GM21423 (cell line): ENCODE measurements around the gene TMCC3.
"Not testable (repeated sequence)": the region's sequence is repeated elsewhere in the genome, so short reads cannot be mapped to it uniquely, and the experiment has no call there.

Experiments
- ATAC-seq: cut with Tn5 transposase; IDR thresholded peaks from one replicate; pipeline ENCODE4 v1.9.1; 2021; ENCODE audit warnings: mild to moderate bottlenecking, moderate library complexity; ENCODE audit not compliant: unreplicated experiment

TMCC3 gene, protein sequence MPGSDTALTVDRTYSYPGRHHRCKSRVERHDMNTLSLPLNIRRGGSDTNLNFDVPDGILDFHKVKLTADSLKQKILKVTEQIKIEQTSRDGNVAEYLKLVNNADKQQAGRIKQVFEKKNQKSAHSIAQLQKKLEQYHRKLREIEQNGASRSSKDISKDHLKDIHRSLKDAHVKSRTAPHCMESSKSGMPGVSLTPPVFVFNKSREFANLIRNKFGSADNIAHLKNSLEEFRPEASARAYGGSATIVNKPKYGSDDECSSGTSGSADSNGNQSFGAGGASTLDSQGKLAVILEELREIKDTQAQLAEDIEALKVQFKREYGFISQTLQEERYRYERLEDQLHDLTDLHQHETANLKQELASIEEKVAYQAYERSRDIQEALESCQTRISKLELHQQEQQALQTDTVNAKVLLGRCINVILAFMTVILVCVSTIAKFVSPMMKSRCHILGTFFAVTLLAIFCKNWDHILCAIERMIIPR

DNA sequence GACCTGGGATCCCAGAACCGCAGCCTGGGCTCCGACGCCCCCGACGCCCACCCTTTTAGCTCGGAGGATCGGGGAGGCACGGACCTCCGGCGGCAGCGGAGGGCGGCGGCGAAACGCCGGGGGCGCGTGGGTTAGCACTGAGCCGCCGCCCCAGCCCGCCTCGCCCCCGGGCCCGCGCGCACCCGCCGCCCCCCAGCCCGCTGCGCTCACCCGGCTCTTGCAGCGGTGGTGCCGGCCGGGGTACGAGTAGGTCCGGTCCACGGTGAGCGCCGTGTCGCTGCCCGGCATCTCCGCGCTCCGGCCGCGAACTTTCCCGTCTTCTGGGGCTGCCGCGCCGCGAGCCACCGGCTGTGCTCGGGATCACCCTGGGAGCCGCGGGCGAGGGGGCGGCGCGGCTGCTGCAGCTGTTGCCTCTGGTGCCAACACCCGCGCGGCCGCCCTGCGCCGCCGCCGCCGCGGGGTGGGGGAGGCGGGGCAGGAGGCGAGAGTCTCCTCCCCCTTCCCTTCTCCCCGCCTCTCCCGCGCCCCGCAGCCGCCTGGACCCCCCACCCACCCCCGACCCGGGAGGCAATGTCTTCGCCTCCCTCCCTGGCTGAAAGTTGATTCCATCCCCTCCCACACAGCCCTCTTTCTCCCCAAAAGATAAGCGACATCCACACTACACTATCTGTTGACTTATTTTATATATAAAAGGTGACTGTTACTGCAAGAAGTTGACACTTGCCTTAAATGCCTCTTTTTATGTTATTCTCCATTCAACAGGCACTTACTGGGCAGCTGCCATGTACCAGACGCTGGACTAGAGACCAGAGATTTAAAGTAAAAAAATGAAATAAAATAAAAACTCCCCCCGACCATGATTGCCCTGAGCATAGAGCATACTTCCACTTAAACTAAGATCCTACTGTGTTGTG, at the start of gene TMCC3:
Gene TMCC3 (minus strand): TSS at position 415 of the 914 bp plus-strand sequence. CDS start 127 bp downstream, at position 288.
- ATAC-seq, result peak; percentile 61

DNA sequence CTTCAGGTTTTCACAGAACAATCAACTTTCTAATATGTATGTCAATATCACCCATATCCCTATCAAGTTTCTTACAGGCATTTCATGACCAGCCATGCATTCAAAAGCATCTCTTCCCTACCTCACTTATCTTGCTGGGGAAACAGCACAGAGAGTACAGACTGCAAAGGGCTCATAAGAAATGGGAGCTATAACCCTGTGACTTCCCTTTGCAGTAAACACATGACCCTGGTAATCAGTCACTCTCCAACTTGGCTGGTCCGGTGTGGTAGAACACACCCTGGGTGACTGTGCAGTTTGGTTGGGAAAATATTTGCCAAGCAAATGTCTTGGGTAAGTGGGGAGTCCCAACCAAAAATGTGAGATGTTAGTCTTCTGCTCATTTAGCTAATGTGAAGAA, 49.4 kb upstream of the TMCC3 start:
- peak; percentile 75 for ATAC-seq

DNA sequence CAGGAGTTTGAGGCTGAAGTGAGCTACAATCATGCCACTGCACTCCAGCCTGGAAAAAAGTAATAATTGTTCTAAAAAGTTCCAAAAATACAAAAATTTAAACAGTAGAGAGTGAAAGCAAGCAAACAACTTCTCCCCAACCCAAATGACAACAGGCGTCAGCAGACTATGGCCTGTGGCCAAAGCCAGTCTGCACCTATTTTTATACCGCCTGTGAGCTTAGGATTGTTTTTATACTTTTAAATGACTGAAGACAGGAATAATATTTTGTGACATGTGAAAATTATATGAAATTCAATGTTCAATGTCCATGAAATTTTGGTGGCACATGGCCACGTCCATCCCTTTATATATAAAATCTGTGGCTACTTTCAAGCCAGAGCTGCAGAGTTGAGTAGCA, 48.2 kb upstream of the TMCC3 start:
- no peak for ATAC-seq

DNA sequence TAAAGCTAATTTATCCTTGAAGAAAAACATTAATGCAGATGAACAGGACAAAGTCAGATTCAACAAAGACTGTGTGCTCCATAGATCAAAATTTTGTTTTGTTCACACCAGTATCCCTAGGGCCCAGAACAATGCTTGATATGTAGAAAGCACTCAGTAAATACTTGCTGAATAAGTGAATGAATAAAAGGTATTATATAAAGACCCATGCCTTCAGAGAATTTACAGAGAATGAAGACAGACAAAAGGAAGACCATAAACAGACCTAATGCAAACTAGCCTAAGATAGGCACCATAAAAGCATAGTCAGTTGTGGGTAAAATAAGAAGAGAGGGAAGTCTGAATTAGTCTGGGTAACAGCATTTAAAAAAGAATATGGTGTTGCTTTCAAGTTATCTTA, 47.3 kb upstream of the TMCC3 start:
- no peak for ATAC-seq

DNA sequence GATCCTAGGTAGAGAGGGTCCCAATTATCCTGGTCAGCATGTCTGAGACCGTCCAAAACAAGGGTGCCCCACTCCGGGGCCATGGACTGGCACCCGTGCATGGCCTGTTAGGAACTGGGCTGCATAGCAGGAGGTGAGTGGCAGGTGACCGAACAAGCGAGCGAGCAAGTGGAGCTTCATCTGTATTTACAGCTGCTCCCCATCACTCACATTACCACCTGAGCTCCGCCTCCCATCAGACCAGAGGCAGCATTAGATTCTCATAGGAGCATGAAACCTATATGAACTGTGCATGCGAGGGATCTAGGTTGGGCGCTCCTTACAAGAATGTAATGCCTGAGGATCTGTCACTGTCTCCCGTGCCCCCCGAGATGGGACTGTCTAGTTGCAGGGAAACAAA, 44.4 kb upstream of the TMCC3 start:
- no peak for ATAC-seq

DNA sequence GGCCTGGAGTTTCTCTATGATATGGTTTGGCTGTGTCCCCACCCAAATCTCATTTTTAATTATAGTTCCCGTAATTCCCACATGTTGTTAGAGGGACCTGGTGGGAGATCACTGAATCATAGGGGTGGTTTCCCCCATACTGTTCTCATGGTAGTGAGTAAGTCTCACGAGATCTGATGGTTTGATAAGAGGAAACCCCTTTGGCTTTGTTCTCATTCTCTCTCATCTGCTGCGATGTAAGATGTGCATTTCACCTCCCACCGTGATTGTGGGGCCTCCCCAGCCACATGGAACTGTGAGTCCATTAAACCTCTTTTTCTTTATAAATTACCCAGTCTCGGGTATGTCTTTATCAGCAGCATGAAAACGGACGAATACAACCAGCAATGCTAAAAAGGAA, 42.5 kb upstream of the TMCC3 start:
- not testable (repeated sequence) for ATAC-seq

DNA sequence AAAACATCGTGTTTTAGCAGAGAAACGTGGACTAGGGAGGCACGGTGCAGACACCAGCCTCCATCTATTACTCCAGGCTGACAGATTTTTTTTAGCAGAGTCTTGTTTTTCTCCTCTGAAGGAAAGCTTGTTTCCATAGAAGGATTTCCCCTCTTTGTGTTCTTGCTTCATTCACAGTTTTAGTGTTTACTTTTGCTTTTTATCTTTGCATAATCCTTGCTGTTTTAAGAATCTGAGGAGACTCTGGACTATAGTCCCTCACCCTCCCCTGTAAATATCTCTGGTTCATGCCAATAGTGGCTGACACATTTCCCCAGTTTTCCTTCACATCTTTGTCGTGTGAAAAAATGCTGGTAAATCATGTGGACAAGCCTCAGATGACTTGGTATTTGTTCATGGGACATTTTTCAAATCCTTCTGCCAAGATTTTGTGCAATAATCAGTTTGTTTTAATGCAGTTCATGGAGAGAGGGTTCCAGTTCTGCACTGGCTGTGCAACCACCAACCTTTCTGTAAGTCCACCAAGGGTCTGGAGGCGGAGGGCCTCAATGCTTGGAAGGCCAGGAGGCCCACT, 39.9 kb upstream of the TMCC3 start:
- no peak for ATAC-seq

DNA sequence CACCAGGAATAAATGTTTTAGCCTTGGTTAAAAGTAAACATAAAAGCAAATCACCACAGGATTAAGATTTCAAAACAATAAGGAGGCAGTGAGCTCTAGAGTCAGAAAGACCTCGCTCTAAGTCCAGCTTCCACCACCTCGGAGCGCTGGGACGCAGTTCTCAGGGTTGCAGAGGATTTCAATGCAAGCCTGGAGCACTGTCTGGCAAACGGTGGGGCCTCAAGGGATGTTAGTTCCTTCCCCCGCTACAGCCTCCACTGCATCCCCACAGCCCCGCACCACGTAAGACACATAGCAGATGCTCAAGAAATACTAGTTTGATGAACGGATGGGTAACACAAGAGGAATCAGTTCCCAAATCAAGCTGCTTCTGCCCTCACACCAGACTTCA, 39.3 kb upstream of the TMCC3 start:
- ATAC-seq, result no peak

DNA sequence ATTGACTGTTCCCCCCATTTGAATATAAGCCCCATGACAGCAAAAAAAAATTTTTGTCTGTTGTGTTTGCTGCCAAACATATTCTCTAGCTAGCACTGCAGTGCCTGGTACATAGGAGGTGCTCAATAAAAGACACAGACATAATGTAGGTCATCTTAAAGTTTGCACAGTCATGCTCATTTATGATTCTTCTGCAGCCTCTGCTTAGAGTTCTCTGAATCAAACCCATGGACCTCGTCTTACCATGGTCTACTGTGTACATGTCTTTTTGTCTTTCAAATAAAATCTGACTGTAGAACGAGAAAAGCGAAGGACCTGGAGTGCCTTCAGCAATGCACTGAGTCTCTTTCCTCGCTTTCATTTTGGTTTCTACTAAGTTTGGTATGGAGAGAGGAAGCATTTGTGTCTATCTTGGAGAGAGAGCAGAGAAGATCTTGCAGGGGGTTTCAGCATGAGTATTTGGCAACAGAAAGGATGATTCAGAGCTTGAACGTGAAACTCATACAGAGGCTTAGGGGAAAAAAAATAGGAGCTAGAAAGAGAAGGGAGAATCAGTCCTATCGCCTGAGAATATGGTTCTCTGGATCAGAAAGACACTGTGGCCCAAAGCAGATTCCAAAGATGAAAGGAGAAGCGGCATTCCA, 38.8 kb upstream of the TMCC3 start:
- peak; percentile 49 for ATAC-seq

DNA sequence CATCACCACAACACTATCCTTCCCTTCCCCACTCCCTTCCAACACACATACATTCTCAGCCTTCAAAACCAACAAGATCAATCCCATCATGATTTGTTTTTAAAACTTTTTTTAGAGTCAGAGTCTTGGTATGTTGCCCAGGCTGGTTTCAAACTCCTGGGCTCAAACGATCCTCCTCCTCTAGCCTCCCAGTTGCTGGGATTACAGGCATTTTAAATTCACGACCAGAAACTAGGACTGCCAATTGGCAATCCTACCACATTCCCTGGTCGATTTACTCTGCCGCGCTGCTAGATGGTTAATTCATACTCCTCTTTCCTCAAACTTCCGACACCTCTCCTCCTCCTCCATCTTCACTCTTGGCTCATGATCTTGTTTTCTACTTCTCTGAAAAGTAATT, 37.5 kb upstream of the TMCC3 start:
- no peak for ATAC-seq

DNA sequence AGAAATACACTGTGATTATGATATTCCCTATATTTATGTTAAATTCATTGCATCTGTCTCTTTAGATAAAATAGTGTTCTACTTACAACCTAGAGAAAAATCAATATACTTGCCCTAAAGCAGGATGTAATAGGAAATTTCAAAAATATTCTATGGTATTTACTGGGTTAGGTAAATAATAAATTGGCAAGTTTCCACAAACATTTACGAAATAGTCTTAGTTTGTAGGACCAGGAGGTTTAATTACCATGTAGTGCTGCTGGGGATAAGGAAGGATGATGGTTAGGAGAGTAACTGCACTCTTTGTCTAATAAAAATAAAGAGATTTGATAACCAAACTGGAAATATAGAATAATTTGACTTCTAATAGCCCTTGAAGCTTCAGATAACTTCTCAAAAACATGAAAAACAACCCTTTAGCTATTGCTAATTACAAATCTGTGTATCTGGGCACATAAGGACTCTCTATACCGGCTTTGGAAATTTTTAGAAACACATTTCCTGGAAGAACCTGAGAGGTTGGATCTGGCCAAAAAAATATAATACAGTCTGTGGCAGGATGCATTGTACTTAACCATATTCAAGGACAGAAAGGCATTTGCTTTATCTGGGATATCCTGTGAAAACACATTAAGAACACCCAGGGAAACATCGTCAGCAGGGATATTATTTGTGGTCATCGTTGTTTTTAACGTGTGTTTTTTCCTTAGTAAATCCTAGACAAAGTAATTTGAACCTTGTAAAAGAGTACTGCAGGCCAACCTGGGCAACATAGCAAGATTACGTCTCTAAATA, 36.7 kb upstream of the TMCC3 start:
- no peak for ATAC-seq

DNA sequence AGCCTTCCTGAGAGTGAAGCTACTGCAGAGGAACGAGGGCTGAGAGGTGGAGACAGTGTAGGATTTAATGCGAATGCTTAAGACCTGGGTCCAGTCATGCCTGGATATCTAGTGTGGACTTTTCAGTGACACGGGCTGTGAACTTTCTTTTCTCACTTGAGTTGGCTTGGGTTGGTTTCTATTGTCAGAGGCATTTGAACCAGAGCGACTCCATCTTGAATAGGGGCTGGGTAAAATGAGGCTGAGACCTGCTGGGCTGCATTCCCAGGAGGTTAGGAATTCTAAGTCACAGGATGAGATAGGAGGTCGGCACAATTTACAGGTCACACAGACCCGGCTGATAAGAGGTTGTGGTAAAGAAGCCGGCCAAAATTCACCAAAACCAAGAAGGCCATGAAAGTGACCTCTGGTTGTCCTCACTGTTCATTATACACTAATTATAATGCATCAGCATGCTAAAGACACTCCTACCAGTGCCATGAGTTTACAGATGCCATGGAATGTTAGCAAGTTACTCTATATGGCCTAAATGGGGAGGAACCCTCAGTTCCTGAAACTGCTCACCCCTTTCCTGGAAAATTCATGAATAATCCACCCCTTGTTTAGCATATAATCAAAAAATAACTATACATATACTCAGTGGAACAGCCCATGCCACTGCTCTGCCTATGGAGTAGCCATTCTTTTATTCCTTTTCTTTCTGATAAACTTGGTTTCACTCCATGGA, 34.2 kb upstream of the TMCC3 start:
- no peak for ATAC-seq

DNA sequence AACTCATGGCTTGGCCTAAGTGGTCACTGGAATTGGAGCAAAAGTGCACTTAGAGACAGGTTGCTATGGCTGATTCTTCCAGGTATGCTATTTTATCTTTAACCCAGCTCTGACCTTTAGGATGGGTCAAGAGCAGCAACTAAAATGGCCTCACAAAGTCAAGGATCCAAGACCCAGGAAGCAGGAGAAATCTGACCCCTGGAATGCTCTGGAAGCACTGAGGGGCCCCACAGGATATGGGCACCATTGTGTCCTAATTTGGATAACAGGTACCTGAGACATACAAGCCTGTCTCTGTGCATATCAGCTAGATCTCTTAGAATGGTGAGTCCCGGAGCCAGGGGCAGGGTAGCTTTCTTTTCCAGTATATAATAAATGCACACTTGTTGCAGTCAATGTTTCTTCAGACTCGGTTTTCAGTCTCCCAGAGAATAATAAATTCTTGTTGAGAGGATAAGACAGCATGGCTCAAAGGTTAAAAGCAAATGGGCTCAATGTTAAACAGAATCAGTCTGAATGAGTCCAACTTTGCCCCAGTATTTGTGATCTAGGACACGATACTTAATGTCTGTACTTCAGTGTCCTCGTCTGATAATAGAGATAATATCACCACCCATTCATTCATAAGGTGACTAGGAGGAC, 29.3 kb upstream of the TMCC3 start:
- ATAC-seq, result no peak

DNA sequence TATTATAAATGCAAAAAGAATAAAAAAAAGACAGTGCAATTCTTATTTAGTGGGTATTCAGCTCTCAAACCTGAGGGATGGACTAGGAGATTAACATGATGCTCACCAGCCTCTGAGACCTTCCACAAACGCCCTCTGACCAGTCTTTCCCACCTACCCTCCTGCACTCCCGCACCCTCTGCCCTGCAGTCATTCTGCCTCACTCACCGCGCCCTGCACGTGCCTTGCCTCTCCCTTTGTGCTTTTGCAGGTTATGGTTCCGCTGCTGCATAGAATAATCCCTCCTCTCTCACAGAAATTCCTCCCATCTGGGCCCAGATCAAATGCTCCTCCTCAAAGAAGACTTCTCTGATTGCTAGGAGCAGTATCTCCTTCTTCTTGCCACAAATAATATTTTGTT, 28.5 kb upstream of the TMCC3 start:
- ATAC-seq, result no peak

DNA sequence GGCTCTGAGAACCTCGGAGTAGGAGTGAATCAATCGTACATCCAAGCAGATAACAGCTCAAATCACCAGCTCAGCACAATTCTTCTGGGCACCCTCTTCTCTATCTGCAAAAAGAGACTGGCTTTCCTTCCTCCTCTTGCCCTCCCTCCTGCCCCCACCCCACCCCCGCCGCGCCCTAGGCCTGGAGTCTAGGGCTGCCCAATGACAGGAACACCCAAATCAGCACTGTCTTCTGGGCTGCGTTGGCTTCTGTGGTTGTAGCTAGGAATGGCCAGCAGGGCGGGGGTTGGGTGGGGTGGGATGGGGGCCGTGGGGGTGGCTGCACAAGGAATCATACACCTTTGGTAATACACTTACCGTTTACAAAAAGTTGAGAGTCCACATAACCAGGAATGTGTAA, 28.0 kb upstream of the TMCC3 start:
- ATAC-seq, result no peak

DNA sequence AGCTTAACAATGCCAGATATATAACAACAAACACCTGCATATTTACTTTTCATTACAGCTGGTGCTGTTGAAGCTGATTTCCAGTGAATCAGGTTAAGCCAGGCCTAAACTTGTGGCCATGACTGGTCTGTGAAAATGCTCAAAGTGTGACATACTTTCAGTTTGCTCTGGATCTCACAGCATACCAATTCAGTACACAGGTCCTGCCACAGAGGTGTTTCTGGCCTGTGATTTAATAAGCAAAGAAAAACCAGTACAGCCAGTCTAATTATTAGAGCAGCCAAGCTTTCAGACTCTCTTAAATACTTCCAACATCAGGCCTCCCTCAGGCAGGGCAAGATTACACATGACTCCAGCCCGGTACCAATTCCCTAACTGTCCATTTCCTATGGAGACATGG, 27.4 kb upstream of the TMCC3 start:
- peak; percentile 53 for ATAC-seq

DNA sequence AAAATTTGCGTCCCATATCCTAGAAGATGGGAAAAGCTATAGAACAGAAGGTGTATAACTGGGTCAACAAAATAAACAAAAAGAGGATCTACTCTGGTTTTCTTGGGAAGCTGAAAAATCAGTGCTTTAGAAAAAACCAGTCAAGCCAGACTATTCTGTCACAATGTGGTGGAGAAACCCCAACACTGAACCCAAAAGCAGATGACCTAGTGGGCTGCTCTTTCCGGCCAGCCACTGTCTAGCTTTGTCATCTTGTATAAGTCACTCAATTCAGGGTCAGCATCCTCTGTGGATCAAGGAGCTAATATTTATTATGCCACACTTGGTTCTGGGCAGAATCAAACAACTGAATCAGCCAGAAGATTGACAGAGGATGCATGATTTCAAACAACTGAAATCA, 26.6 kb upstream of the TMCC3 start:
- no peak for ATAC-seq

DNA sequence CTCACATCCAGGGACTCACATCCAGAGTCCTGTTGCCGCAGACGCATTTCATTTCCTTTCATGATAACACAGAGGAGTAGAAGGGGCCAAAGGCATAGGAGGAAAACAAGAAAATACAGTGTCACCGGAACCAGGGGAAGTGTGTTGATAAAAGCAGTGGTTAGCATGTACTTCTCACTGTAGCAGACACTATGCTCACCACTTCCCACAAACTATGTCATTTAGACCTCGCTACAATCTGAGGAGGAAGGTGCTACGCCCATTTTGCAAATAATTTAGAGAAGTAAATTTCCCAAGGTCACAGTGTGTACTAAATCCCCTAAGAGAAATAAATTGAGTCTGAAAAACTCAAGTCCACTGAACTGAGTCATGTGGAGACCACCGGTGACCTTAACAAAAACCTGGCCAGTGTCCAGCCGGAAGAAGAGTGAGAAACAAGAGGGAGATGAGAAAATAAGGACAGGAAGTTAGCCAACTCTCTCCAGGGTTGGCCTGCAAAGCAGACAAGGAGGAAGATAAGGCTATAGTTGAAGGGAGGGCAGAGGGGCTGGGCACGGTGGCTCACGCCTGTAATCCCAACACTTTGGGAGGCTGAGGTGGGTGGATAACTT, 25.8 kb upstream of the TMCC3 start:
- peak; percentile 80 for ATAC-seq

DNA sequence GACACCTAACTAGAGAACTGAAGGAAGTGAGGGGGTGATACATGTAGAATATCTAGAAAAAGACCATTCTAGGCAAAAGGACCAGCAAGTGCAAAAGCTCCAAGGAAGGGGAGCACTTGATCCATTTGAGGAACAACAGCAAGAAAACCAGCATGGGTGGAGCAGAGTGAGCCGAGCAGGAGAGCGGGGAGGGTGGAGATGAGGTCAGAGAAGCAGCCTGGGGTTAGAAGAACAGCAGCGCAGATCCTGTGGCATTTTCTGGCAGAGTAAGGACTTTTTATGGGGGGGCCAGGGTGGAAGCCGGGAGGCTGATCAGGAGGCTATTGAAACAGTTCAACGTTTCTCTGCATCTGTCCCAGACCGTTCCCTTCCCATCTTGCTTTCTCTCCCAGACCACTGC, 24.5 kb upstream of the TMCC3 start:
- ATAC-seq, result no peak
